HG03558 (cell line): ENCODE measurements around the gene GRK2.
A peak's percentile ranks its signal among the peaks of the same experiment; 100 is the strongest.
"Not testable (repeated sequence)": the region's sequence is repeated elsewhere in the genome, so short reads cannot be mapped to it uniquely, and the experiment has no call there.

Experiments used
- ATAC-seq: cut with Tn5 transposase; IDR thresholded peaks from one replicate; pipeline ENCODE4 v1.9.1; 2021; ENCODE audit warnings: moderate number of reproducible peaks; ENCODE audit not compliant: unreplicated experiment; ENCODE audit errors: extremely low read depth

GRK2 gene

GRCh38 chr11:67266449-67267187, at the start of gene GRK2:
Gene GRK2, plus strand, starts transcription at chr11:67266473. Its CDS starts 227 bp downstream, at chr11:67266700.
- ATAC-seq = no peak

- no peak for ATAC-seq
Observed at GRCh38 chr11:67227726-67228125, 38.5 kb upstream of the GRK2 start.

GRCh38 chr11:67230406-67230805, 35.9 kb upstream of the GRK2 start:
- no peak for ATAC-seq

- no peak for ATAC-seq
Observed at GRCh38 chr11:67230886-67231285, 35.4 kb upstream of the GRK2 start.

- ATAC-seq = no peak
Observed at GRCh38 chr11:67233584-67234190, 32.6 kb upstream of the GRK2 start.

- not testable (repeated sequence) for ATAC-seq
Observed at GRCh38 chr11:67234571-67234970, 31.7 kb upstream of the GRK2 start.

GRCh38 chr11:67237574-67237973, 28.7 kb upstream of the GRK2 start:
- ATAC-seq = no peak

- no peak for ATAC-seq
Observed at GRCh38 chr11:67238894-67239782, 27.1 kb upstream of the GRK2 start.

GRCh38 chr11:67239783-67240575, 26.3 kb upstream of the GRK2 start:
- ATAC-seq = peak; percentile 50

- no peak for ATAC-seq
Observed at GRCh38 chr11:67240576-67241389, 25.5 kb upstream of the GRK2 start.

GRCh38 chr11:67242548-67242947, 23.7 kb upstream of the GRK2 start:
- ATAC-seq = no peak

- no peak for ATAC-seq
Observed at GRCh38 chr11:67243051-67243450, 23.2 kb upstream of the GRK2 start.

GRCh38 chr11:67245046-67245445, 21.2 kb upstream of the GRK2 start:
- no peak for ATAC-seq

- ATAC-seq = no peak
Observed at GRCh38 chr11:67247946-67248550, 18.2 kb upstream of the GRK2 start.

GRCh38 chr11:67248653-67249052, 17.6 kb upstream of the GRK2 start:
- ATAC-seq = no peak

GRCh38 chr11:67250059-67251043, 15.9 kb upstream of the GRK2 start:
- ATAC-seq = no peak

GRCh38 chr11:67251841-67252240, 14.4 kb upstream of the GRK2 start:
- ATAC-seq = no peak

GRCh38 chr11:67252831-67253239, 13.4 kb upstream of the GRK2 start:
- ATAC-seq = no peak
